Breast epithelium (tissue), 3 donors: ENCODE results near the gene MAD1L1.

Experiments
- POLR2A ChIP-seq: fragments of 450-650 bp; IDR thresholded peaks from one replicate; pipeline ENCODE4 v1.6.1; 2016; ENCODE audit warnings: antibody characterized with exemption, mild to moderate bottlenecking, moderate library complexity
- POLR2AphosphoS5 ChIP-seq, 3 donors: sonication (generic); formaldehyde crosslinking; IDR thresholded peaks; one replicate each; pipeline ENCODE4 v1.6.1; 2017; ENCODE audit warnings: antibody characterized with exemption in 3 of 3
- TF ChIP-seq, protein P1 (sequence below), 3 donors: fragments of 450-650 bp; IDR thresholded peaks; one replicate each; pipeline ENCODE4 v1.5.1; 2016 to 2017; ENCODE audit warnings: antibody characterized with exemption in 3 of 3, mild to moderate bottlenecking in 3 of 3, moderate library complexity in 3 of 3

DNA sequence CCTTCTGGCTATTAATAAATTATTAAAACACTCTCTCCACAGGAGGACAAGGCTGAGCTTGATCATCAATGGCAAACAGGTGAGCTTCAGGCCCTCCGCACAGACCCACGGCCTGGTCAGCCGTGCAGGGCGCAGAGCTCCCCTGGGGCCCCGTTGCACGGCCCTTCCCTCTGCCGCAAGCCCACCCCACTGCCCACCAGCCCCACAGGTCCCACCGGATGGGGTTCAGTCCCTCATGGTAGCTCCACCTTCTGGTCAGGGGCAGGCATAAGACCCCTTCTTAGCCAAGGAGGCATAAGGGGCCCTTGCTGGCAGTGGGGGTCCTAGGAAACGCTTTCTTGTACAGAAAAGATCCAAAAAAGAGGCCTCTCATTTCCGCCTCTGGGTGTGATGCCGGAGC is 84.6 kb downstream of the MAD1L1 start:
- TF ChIP-seq, protein P1, sequence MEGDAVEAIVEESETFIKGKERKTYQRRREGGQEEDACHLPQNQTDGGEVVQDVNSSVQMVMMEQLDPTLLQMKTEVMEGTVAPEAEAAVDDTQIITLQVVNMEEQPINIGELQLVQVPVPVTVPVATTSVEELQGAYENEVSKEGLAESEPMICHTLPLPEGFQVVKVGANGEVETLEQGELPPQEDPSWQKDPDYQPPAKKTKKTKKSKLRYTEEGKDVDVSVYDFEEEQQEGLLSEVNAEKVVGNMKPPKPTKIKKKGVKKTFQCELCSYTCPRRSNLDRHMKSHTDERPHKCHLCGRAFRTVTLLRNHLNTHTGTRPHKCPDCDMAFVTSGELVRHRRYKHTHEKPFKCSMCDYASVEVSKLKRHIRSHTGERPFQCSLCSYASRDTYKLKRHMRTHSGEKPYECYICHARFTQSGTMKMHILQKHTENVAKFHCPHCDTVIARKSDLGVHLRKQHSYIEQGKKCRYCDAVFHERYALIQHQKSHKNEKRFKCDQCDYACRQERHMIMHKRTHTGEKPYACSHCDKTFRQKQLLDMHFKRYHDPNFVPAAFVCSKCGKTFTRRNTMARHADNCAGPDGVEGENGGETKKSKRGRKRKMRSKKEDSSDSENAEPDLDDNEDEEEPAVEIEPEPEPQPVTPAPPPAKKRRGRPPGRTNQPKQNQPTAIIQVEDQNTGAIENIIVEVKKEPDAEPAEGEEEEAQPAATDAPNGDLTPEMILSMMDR (IDR thresholded peaks at IDR 0.05): no peak
- TF ChIP-seq POLR2A (no peak), POLR2AphosphoS5 (IDR thresholded peaks at IDR 0.05) (no peak)
